ENCODE measurements around the gene MED16.

DNA sequence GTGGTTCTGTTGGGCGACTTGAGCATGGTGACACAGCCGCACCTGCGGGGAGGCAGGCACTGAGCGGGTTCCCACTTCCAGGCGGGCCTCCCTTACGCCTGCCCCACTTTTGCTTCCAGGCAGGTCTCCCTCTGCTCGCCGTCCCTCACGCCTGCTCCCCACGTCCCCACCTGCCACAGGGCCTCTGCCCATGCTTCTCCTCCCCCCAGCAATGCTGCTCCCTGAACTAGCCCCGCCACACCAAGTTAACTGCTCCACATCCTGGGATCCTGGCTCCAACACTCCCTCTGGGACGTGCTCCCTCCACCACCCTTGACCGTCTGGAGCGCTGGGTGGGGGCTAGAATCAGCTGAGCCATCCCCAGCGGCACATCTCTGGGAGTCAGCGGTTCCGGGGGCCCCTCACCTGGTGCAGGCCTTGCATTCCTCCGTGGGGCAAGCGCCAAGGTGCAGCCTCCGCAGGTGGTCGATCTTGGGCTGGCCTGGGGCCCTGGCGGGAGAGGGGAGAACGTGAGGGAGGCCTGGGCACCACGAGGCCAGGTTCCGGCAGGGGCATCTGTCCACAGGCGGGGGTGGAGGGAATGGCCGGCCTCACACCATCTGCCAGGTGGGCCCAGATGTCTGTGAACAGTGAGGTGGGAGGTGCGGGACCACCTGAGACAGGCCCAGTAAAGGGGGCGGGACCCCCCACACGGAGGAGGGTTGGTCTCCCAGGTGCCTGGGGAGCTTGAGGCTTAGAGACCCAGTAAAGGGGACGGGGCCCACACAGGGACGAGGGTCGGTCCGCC is 24.3 kb downstream of the MED16 start:
- TF ChIP-seq, protein P1, sequence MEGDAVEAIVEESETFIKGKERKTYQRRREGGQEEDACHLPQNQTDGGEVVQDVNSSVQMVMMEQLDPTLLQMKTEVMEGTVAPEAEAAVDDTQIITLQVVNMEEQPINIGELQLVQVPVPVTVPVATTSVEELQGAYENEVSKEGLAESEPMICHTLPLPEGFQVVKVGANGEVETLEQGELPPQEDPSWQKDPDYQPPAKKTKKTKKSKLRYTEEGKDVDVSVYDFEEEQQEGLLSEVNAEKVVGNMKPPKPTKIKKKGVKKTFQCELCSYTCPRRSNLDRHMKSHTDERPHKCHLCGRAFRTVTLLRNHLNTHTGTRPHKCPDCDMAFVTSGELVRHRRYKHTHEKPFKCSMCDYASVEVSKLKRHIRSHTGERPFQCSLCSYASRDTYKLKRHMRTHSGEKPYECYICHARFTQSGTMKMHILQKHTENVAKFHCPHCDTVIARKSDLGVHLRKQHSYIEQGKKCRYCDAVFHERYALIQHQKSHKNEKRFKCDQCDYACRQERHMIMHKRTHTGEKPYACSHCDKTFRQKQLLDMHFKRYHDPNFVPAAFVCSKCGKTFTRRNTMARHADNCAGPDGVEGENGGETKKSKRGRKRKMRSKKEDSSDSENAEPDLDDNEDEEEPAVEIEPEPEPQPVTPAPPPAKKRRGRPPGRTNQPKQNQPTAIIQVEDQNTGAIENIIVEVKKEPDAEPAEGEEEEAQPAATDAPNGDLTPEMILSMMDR (IDR thresholded peaks at IDR 0.05; ENCODE audit: insufficient read depth, low read depth, low read length), result no peak
- no peak for TF ChIP-seq EZH2 (IDR thresholded peaks at IDR 0.05; ENCODE audit: insufficient read depth, low read length)

Data from astrocyte (in vitro differentiated cells and primary cell).